ENCODE data around the gene ZFAND3. TPM values are rescaled to one million over a fixed set of nuclear protein-coding genes. Genes with fewer than 3 reads are reported as not detected.

ZFAND3 gene
- total RNA-seq, 1 experiment from 2014 or later = 64.0 TPM

DNA sequence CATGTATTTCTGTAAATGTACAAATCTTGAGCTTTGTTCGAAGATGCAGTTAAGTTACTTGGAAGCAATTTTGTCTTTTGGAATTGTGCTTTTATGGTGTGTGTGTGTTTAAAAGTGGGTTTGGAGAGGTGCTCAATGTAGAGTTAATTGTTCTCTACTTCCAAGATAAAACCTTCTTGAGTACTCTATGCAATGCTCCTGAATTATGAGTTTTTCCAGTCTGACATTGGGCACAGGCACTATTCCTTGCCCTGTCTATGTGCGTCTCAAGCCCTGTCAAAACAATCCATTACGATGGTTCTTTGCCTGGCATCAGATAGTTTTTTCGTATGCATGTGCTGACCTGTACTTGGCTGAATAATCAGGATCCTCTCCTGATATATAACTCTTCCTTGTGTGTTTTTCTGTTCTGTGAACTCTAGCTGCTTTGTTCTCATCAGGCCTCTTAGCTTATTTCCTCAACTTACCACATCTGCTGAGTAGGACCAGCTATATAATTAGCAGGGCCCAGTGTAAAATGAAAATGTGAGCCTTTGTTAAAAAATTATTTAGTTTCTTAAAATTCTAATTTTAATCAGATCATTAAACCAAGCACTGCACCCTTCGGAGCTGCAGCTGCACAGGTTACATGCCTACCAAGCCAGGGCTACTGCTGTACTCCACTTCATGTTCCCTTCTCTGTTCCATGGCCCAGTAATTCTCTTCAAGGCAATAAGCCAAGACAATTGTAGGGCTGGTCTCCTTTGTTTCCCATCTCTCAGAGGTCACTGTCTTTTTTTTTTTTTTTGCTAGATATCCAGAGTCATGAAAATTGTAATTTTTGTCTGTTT lies 160.1 kb downstream of the ZFAND3 start:
- no TSS peak for BruUV-seq (replicated peaks)
- peaks cover 11% of the 10 kb centered on the region for H3K9me3 ChIP-seq (ENCODE audit: low read depth, low read length, poor library complexity, severe bottlenecking)
- intact Hi-C loops (cut with micrococcal nuclease; ENCODE audit: unreplicated experiment) = no loop called here
- H3K4me3 ChIP-seq (ENCODE audit: low read depth, low read length, poor library complexity, severe bottlenecking) = no peak overlapping the region
- H3K27me3 ChIP-seq (replicated peaks; ENCODE audit: insufficient read depth, low read depth, low read length, poor library complexity) = no peaks in the 10 kb centered on the region
- no peaks in the 10 kb centered on the region for H3K36me3 ChIP-seq (ENCODE audit: insufficient read depth, low read length, poor library complexity, severe bottlenecking)
- no peak for DNase-seq (ENCODE audit: low spot score)
- ChIA-PET POLR2A (ENCODE audit: low non-redundant PET) (interaction anchor here (0.9 kb wide), 1 partner anchor 298 kb away, joined by 8 read pairs; no protein-coding TSS in a partner anchor), CTCF (no interaction called here)
- TF ChIP-seq EZH2 (IDR thresholded peaks at IDR 0.05; ENCODE audit: borderline replicate concordance, low read depth, low read length, poor library complexity, severe bottlenecking) = no peak
- TF ChIP-seq, protein P1, sequence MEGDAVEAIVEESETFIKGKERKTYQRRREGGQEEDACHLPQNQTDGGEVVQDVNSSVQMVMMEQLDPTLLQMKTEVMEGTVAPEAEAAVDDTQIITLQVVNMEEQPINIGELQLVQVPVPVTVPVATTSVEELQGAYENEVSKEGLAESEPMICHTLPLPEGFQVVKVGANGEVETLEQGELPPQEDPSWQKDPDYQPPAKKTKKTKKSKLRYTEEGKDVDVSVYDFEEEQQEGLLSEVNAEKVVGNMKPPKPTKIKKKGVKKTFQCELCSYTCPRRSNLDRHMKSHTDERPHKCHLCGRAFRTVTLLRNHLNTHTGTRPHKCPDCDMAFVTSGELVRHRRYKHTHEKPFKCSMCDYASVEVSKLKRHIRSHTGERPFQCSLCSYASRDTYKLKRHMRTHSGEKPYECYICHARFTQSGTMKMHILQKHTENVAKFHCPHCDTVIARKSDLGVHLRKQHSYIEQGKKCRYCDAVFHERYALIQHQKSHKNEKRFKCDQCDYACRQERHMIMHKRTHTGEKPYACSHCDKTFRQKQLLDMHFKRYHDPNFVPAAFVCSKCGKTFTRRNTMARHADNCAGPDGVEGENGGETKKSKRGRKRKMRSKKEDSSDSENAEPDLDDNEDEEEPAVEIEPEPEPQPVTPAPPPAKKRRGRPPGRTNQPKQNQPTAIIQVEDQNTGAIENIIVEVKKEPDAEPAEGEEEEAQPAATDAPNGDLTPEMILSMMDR (conservative IDR thresholded peaks at IDR 0.05; ENCODE audit: low read depth, low read length) = no peak
- peak overlapping the region; percentile 18 for H3K27ac ChIP-seq (ENCODE audit: low read depth, low read length, poor library complexity, severe bottlenecking)
- H3K4me1 ChIP-seq (ENCODE audit: insufficient read depth, low read length, poor library complexity, severe bottlenecking) = peaks cover 41% of the 10 kb centered on the region

DNA sequence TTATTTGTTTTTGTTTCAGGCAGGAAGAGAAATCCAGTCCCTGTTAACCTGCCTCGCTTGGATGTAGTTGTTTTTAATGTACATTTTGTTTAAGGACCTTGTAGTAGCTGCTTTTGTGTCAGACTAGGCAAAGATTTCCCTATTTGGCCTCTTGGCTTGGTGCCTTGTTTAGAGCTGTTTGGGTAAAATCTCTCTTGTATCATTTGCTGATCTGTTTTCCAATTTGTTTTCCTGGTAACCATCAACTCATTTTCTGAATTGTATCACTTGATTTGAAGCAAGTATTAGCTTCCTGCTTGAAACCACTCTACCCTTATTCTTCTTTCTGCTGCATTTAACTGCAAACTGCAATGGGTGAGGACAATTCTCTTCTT lies 160.7 kb downstream of the ZFAND3 start:
- POLR2A ChIA-PET (ENCODE audit: low non-redundant PET) = interaction anchor here (0.9 kb wide), 1 partner anchor 299 kb away, joined by 8 read pairs; no protein-coding TSS in a partner anchor
- intact Hi-C loops (cut with micrococcal nuclease; ENCODE audit: unreplicated experiment) = no loop called here
- CTCF ChIA-PET = no interaction called here
- Histone ChIP-seq H3K4me3 (ENCODE audit: low read depth, low read length, poor library complexity, severe bottlenecking) (no peak overlapping the region), H3K36me3 (ENCODE audit: insufficient read depth, low read length, poor library complexity, severe bottlenecking) (no peaks in the 10 kb centered on the region), H3K9me3 (ENCODE audit: low read depth, low read length, poor library complexity, severe bottlenecking) (peaks cover 5% of the 10 kb centered on the region), H3K27ac (ENCODE audit: low read depth, low read length, poor library complexity, severe bottlenecking) (peak overlapping the region; percentile 18), H3K27me3 (replicated peaks; ENCODE audit: insufficient read depth, low read depth, low read length, poor library complexity) (no peaks in the 10 kb centered on the region), H3K4me1 (ENCODE audit: insufficient read depth, low read length, poor library complexity, severe bottlenecking) (peaks cover 41% of the 10 kb centered on the region)
- no peak for DNase-seq (ENCODE audit: low spot score)
- TF ChIP-seq, protein P1 (conservative IDR thresholded peaks at IDR 0.05; ENCODE audit: low read depth, low read length) = no peak
- no peak for TF ChIP-seq EZH2 (IDR thresholded peaks at IDR 0.05; ENCODE audit: borderline replicate concordance, low read depth, low read length, poor library complexity, severe bottlenecking)
- no TSS peak for BruUV-seq (replicated peaks)

DNA sequence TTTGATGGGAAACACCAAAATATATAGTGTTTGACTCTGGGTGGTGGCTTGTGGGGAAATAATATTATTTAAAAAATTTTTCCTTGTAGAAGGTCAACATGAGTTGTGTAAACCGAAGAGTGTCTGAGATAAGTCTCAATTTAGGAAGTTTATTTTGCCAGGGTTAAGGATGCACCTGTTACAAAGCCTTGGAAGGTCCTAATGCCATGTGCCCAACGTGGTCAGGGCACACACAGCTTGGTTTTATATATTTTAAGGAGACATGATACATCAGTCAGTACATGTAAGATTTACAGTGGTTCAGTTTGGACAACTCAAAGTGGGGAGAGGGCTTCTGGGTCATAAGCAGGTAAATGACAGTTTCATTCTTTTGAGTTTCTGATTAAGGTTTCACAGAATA lies 162.1 kb downstream of the ZFAND3 start:
- Histone ChIP-seq H3K4me1 (ENCODE audit: insufficient read depth, low read length, poor library complexity, severe bottlenecking) (peaks cover 44% of the 10 kb centered on the region), H3K9me3 (ENCODE audit: low read depth, low read length, poor library complexity, severe bottlenecking) (no peaks in the 10 kb centered on the region), H3K36me3 (ENCODE audit: insufficient read depth, low read length, poor library complexity, severe bottlenecking) (no peaks in the 10 kb centered on the region), H3K4me3 (ENCODE audit: low read depth, low read length, poor library complexity, severe bottlenecking) (no peak overlapping the region), H3K27me3 (replicated peaks; ENCODE audit: insufficient read depth, low read depth, low read length, poor library complexity) (no peaks in the 10 kb centered on the region), H3K27ac (ENCODE audit: low read depth, low read length, poor library complexity, severe bottlenecking) (no peak overlapping the region)
- intact Hi-C loops (cut with micrococcal nuclease; ENCODE audit: unreplicated experiment) = no loop called here
- TF ChIP-seq, protein P1 (conservative IDR thresholded peaks at IDR 0.05; ENCODE audit: low read depth, low read length) = no peak
- no peak for TF ChIP-seq EZH2 (IDR thresholded peaks at IDR 0.05; ENCODE audit: borderline replicate concordance, low read depth, low read length, poor library complexity, severe bottlenecking)
- no TSS peak for BruUV-seq (replicated peaks)
- ChIA-PET CTCF (no interaction called here), POLR2A (ENCODE audit: low non-redundant PET) (interaction anchor here (0.6 kb wide), 1 partner anchor 9 kb away, joined by 3 read pairs; no protein-coding TSS in a partner anchor)
- DNase-seq (ENCODE audit: low spot score) = no peak
